Activated T-cell treated with anti-CD3 and anti-CD28 coated beads for 4 hours (primary cell): ENCODE data around the gene RESP18.

Source experiments
- DNase-seq: peaks from one replicate; pipeline ENCODE4 v3.0.0-alpha.2; 2020

Gene RESP18

GRCh38 chr2:219332542-219332941 lies at the start of gene RESP18:
TSS of gene RESP18 (minus strand) at chr2:219332744.
- DNase-seq: no peak

- no peak for DNase-seq
Measured at GRCh38 chr2:219381448-219381847, 48.9 kb upstream of the RESP18 start.

- no peak for DNase-seq
Measured at GRCh38 chr2:219380926-219381325, 48.4 kb upstream of the RESP18 start.

GRCh38 chr2:219378163-219378851 lies 45.8 kb upstream of the RESP18 start:
- no peak for DNase-seq

GRCh38 chr2:219369447-219369861 lies 36.9 kb upstream of the RESP18 start:
- no peak for DNase-seq

- no peak for DNase-seq
Measured at GRCh38 chr2:219368690-219369191, 36.2 kb upstream of the RESP18 start.

GRCh38 chr2:219362524-219363164 lies 30.1 kb upstream of the RESP18 start:
- no peak for DNase-seq

- DNase-seq: no peak
Measured at GRCh38 chr2:219362072-219362471, 29.5 kb upstream of the RESP18 start.

- no peak for DNase-seq
Measured at GRCh38 chr2:219358170-219359075, 25.9 kb upstream of the RESP18 start.

GRCh38 chr2:219356834-219357233 lies 24.3 kb upstream of the RESP18 start:
- no peak for DNase-seq

- no peak for DNase-seq
Measured at GRCh38 chr2:219354582-219354981, 22.0 kb upstream of the RESP18 start.

- DNase-seq: no peak
Measured at GRCh38 chr2:219353129-219353528, 20.6 kb upstream of the RESP18 start.

GRCh38 chr2:219352448-219353023 lies 20.0 kb upstream of the RESP18 start:
- peak; percentile 52 for DNase-seq

- DNase-seq: no peak
Measured at GRCh38 chr2:219350710-219351221, 18.2 kb upstream of the RESP18 start.

- no peak for DNase-seq
Measured at GRCh38 chr2:219350215-219350614, 17.7 kb upstream of the RESP18 start.

GRCh38 chr2:219344751-219345430 lies 12.3 kb upstream of the RESP18 start:
- DNase-seq: no peak

GRCh38 chr2:219335373-219335786 lies 2.8 kb upstream of the RESP18 start:
- no peak for DNase-seq

GRCh38 chr2:219334076-219334475 lies 1.5 kb upstream of the RESP18 start:
- DNase-seq: no peak

- no peak for DNase-seq
Measured at GRCh38 chr2:219331560-219332213, 857 bp downstream of the RESP18 start.

GRCh38 chr2:219327719-219328118 lies 4.8 kb downstream of the RESP18 start:
- DNase-seq: no peak

- no peak for DNase-seq
Measured at GRCh38 chr2:219325657-219326315, 6.8 kb downstream of the RESP18 start.
